OCI-M1 (cell line): ENCODE measurements around the gene PRRC1.

Experiments used
- DNase-seq: peaks from one replicate; lab custom pipeline; 2025; lab: John Stamatoyannopoulos, UW

Gene PRRC1

GRCh38 chr5:127580731-127581130 lies 63.3 kb downstream of the PRRC1 start:
- DNase-seq, result no peak

- no peak for DNase-seq
Observed at GRCh38 chr5:127581450-127581849, 64.0 kb downstream of the PRRC1 start.

- DNase-seq, result no peak
Observed at GRCh38 chr5:127582773-127583370, 65.4 kb downstream of the PRRC1 start.

GRCh38 chr5:127583866-127584265 lies 66.4 kb downstream of the PRRC1 start:
- DNase-seq, result no peak

GRCh38 chr5:127585661-127586060 lies 68.2 kb downstream of the PRRC1 start:
- no peak for DNase-seq

- no peak for DNase-seq
Observed at GRCh38 chr5:127586066-127586770, 68.8 kb downstream of the PRRC1 start.

GRCh38 chr5:127586811-127587210 lies 69.4 kb downstream of the PRRC1 start:
- DNase-seq, result no peak

- no peak for DNase-seq
Observed at GRCh38 chr5:127587246-127587917, 69.9 kb downstream of the PRRC1 start.

- no peak for DNase-seq
Observed at GRCh38 chr5:127588368-127588767, 70.9 kb downstream of the PRRC1 start.

GRCh38 chr5:127589309-127590030 lies 72.0 kb downstream of the PRRC1 start:
- DNase-seq, result no peak

GRCh38 chr5:127590156-127590722 lies 72.8 kb downstream of the PRRC1 start:
- no peak for DNase-seq

- no peak for DNase-seq
Observed at GRCh38 chr5:127595484-127596368, 78.3 kb downstream of the PRRC1 start.

GRCh38 chr5:127596501-127596900 lies 79.1 kb downstream of the PRRC1 start:
- no peak for DNase-seq

- DNase-seq, result no peak
Observed at GRCh38 chr5:127599320-127599719, 81.9 kb downstream of the PRRC1 start.

- no peak for DNase-seq
Observed at GRCh38 chr5:127599847-127600246, 82.4 kb downstream of the PRRC1 start.

- no peak for DNase-seq
Observed at GRCh38 chr5:127601111-127601510, 83.7 kb downstream of the PRRC1 start.

- DNase-seq, result no peak
Observed at GRCh38 chr5:127601601-127602000, 84.2 kb downstream of the PRRC1 start.

GRCh38 chr5:127602481-127602880 lies 85.0 kb downstream of the PRRC1 start:
- no peak for DNase-seq

- DNase-seq, result no peak
Observed at GRCh38 chr5:127602896-127603844, 85.7 kb downstream of the PRRC1 start.
